Endothelial cell of umbilical vein (primary cell): ENCODE results near the gene ALG6.

Experiments used
- EZH2 ChIP-seq: IDR thresholded peaks from 2 replicates; pipeline ENCODE4 v1.6.1; 2012; ENCODE audit warnings: borderline replicate concordance, low read depth, mild to moderate bottlenecking, moderate library complexity, low read length, inconsistent platforms; ENCODE audit not compliant: severe bottlenecking
- GATA2 ChIP-seq: IDR thresholded peaks from 2 replicates; pipeline ENCODE4 v1.7.0; 2011; ENCODE audit warnings: low read depth, mild to moderate bottlenecking, moderate library complexity, mixed read lengths, low read length; ENCODE audit not compliant: insufficient read length, insufficient read depth
- JUN ChIP-seq: IDR thresholded peaks from 2 replicates; pipeline ENCODE4 v1.6.1; 2011; ENCODE audit warnings: borderline replicate concordance, low read depth; ENCODE audit not compliant: insufficient read length, insufficient read depth
- MYC ChIP-seq: IDR thresholded peaks from one replicate; pipeline ENCODE4 v1.6.1; 2011; ENCODE audit warnings: mild to moderate bottlenecking, low read depth, low read length
- POLR2A ChIP-seq: IDR thresholded peaks from 2 replicates; pipeline ENCODE4 v1.6.1; 2012; ENCODE audit warnings: low read depth, mild to moderate bottlenecking, control low read depth, low read length
- POLR2AphosphoS5 ChIP-seq: IDR thresholded peaks from 2 replicates; pipeline ENCODE4 v1.6.1; 2012; ENCODE audit warnings: low read depth, mild to moderate bottlenecking, control low read depth, low read length, moderate library complexity; ENCODE audit not compliant: insufficient read depth
- TF ChIP-seq, protein P1 (sequence below): IDR thresholded peaks from 2 replicates; pipeline ENCODE4 v1.6.1; 2011; ENCODE audit not compliant: insufficient read depth, insufficient read length
- TF ChIP-seq, protein P2 (sequence below), 2 donors: IDR thresholded peaks; 1 replicate in 1 of 2; 2 replicates in 1 of 2; pipeline ENCODE4 v1.5.1; 2011; ENCODE audit warnings: low read length in 2 of 2, mild to moderate bottlenecking in 2 of 2, moderate library complexity in 2 of 2, control low read depth in 1 of 2, inconsistent platforms in 1 of 2, low read depth in 1 of 2; ENCODE audit not compliant: insufficient read depth in 1 of 2; ENCODE audit errors: extremely low read depth in 1 of 2

DNA sequence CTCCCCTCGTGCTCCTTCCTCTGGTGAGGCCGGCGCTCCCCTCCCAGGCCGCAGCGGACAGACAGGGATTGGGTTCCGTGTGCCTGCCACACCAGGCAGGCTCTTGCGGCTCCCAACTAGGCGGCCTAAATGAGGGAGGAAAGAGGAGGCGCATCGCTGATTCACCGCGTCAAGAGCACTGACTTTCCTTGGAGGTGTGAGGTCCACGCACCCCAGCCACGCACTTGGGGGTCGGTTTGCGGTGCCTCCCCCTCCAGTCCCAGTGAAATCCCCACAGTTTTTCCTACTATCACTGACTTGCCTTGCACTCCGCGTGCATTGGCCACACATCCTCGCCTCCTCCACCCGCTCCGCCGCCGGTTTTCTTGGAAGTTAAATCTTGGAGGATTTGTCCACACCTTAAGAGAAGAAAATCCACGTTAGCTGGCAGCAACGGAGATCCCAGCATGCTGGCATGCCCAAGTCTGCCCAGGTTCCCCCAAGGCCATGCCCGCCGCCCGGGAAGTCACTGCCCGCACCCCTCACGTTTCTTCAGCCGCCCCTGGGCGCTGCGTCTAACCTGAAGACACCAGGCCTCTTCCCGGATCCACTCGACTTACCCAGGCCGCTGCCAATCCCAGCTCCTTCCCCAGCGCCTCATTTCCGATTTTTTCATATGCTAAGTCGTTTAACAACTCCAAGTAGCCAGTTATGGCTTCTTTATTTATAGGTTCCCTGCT, 46.2 kb upstream of the ALG6 start:
- TF ChIP-seq POLR2AphosphoS5 (no peak), JUN (no peak), GATA2 (no peak), POLR2A (no peak), EZH2 (peak; percentile 38), MYC (no peak)
- TF ChIP-seq, protein P1, sequence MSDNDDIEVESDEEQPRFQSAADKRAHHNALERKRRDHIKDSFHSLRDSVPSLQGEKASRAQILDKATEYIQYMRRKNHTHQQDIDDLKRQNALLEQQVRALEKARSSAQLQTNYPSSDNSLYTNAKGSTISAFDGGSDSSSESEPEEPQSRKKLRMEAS, result no peak
- TF ChIP-seq, protein P2, sequence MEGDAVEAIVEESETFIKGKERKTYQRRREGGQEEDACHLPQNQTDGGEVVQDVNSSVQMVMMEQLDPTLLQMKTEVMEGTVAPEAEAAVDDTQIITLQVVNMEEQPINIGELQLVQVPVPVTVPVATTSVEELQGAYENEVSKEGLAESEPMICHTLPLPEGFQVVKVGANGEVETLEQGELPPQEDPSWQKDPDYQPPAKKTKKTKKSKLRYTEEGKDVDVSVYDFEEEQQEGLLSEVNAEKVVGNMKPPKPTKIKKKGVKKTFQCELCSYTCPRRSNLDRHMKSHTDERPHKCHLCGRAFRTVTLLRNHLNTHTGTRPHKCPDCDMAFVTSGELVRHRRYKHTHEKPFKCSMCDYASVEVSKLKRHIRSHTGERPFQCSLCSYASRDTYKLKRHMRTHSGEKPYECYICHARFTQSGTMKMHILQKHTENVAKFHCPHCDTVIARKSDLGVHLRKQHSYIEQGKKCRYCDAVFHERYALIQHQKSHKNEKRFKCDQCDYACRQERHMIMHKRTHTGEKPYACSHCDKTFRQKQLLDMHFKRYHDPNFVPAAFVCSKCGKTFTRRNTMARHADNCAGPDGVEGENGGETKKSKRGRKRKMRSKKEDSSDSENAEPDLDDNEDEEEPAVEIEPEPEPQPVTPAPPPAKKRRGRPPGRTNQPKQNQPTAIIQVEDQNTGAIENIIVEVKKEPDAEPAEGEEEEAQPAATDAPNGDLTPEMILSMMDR (IDR thresholded peaks at IDR 0.05; ENCODE audit: extremely low read depth in 1 of 2, insufficient read depth in 1 of 2, low read depth in 1 of 2, low read length in 2 of 2), result no peak
